Right kidney (tissue), 1 donor: ENCODE results near the gene OR2V2.
"Not testable (repeated sequence)": the region's sequence is repeated elsewhere in the genome, so short reads cannot be mapped to it uniquely, and the experiment has no call there.

ENCODE experiments used
- DNase-seq: peaks from one replicate; pipeline ENCODE4 v3.0.0-alpha.2; 2016

The OR2V2 gene

GRCh38 chr5:181114844-181115778, 32.3 kb upstream of the OR2V2 start:
- peak; percentile 53 for DNase-seq

GRCh38 chr5:181118369-181118768, 29.0 kb upstream of the OR2V2 start:
- DNase-seq = no peak

- DNase-seq = no peak
These were observed 28.3 kb upstream of the OR2V2 start for GRCh38 chr5:181119105-181119504.

GRCh38 chr5:181120306-181120705, 27.1 kb upstream of the OR2V2 start:
- DNase-seq = no peak

- no peak for DNase-seq
These were observed 26.6 kb upstream of the OR2V2 start for GRCh38 chr5:181120761-181121160.

GRCh38 chr5:181121675-181122561, 25.5 kb upstream of the OR2V2 start:
- DNase-seq = no peak

- no peak for DNase-seq
These were observed 22.9 kb upstream of the OR2V2 start for GRCh38 chr5:181124526-181124925.

GRCh38 chr5:181126841-181127240, 20.5 kb upstream of the OR2V2 start:
- DNase-seq = no peak

GRCh38 chr5:181127456-181127855, 19.9 kb upstream of the OR2V2 start:
- no peak for DNase-seq

GRCh38 chr5:181127907-181128626, 19.3 kb upstream of the OR2V2 start:
- no peak for DNase-seq

- no peak for DNase-seq
These were observed 17.8 kb upstream of the OR2V2 start for GRCh38 chr5:181129601-181130000.

- DNase-seq = not testable (repeated sequence)
These were observed 17.3 kb upstream of the OR2V2 start for GRCh38 chr5:181130081-181130480.

GRCh38 chr5:181130832-181131496, 16.4 kb upstream of the OR2V2 start, which contains the start of gene OR2V1:
TSS of gene OR2V1 (minus strand) at chr5:181131169. CDS start at chr5:181125304, 5,865 bp downstream.
- no peak for DNase-seq

GRCh38 chr5:181131514-181131913, 15.9 kb upstream of the OR2V2 start:
- no peak for DNase-seq

GRCh38 chr5:181133083-181133482, 14.3 kb upstream of the OR2V2 start:
- no peak for DNase-seq

- no peak for DNase-seq
These were observed 13.7 kb upstream of the OR2V2 start for GRCh38 chr5:181133610-181134231.

GRCh38 chr5:181134259-181134658, 13.1 kb upstream of the OR2V2 start:
- no peak for DNase-seq

- no peak for DNase-seq
These were observed 10.9 kb upstream of the OR2V2 start for GRCh38 chr5:181136361-181136955.

- DNase-seq = no peak
These were observed 9.1 kb upstream of the OR2V2 start for GRCh38 chr5:181138258-181138657.

GRCh38 chr5:181140766-181141165, 6.6 kb upstream of the OR2V2 start:
- DNase-seq = no peak

GRCh38 chr5:181142054-181142453, 5.3 kb upstream of the OR2V2 start:
- no peak for DNase-seq
